Fibroblast of pulmonary artery (primary cell): ENCODE measurements around the gene KCNK7.
A peak's percentile ranks its signal among the peaks of the same experiment; 100 is the strongest.

Experiments used
- DNase-seq: peaks from one replicate; pipeline ENCODE4 v3.0.0-alpha.2; 2010; ENCODE audit warnings: low read depth
- H3K4me3 ChIP-seq: replicated peaks from 2 replicates; pipeline ENCODE4 v1.5.1; 2011; ENCODE audit warnings: low read depth, mild to moderate bottlenecking, control low read depth, low read length, moderate library complexity
- CTCF ChIP-seq: IDR thresholded peaks from 2 replicates; pipeline ENCODE4 v1.5.1; 2011; ENCODE audit warnings: mild to moderate bottlenecking, control low read depth, low read length, inconsistent platforms; ENCODE audit errors: missing control alignments

The KCNK7 gene

GRCh38 chr11:65610404-65610803, 14.8 kb upstream of the KCNK7 start:
- no peak for TF ChIP-seq CTCF
- H3K4me3 ChIP-seq: peak overlapping the region; percentile 91
- DNase-seq: no peak

GRCh38 chr11:65609665-65610064, 14.1 kb upstream of the KCNK7 start:
- no peak overlapping the region for H3K4me3 ChIP-seq
- no peak for TF ChIP-seq CTCF
- no peak for DNase-seq

- TF ChIP-seq CTCF: no peak
- peak; percentile 37 for DNase-seq
- no peak overlapping the region for H3K4me3 ChIP-seq
Measured at GRCh38 chr11:65609229-65609628, 13.6 kb upstream of the KCNK7 start.

GRCh38 chr11:65607614-65608426, 12.2 kb upstream of the KCNK7 start:
- no peak for TF ChIP-seq CTCF
- no peak for DNase-seq
- H3K4me3 ChIP-seq: no peak overlapping the region

- peak; percentile 96 for DNase-seq
- no peak for TF ChIP-seq CTCF
- no peak overlapping the region for H3K4me3 ChIP-seq
Measured at GRCh38 chr11:65606876-65607613, 11.4 kb upstream of the KCNK7 start.

- no peak for TF ChIP-seq CTCF
- DNase-seq: no peak
- no peak overlapping the region for H3K4me3 ChIP-seq
Measured at GRCh38 chr11:65604258-65604657, 8.7 kb upstream of the KCNK7 start.
